Tibial artery (tissue), 4 donors: ENCODE data around the gene LHCGR.

Source experiments
- DNase-seq, 2 donors: peaks; one replicate each; pipeline ENCODE4 v3.0.0-alpha.2; 2019
- H3K27ac ChIP-seq, 2 donors: fragments of 200-600 bp; sonication (generic) in 1 of 2; 1 replicate in 1 of 2; 2 replicates in 1 of 2; pipeline ENCODE4 v1.5.1; 2018 to 2019; ENCODE audit warnings: mild to moderate bottlenecking in 1 of 2
- H3K27me3 ChIP-seq, 2 donors: fragments of 200-600 bp; sonication (generic) in 1 of 2; one replicate each; pipeline versions ENCODE4 v1.5.1 to v1.6.0; 2016 to 2019
- H3K36me3 ChIP-seq, 3 donors: fragments of 200-600 bp; sonication (generic) in 2 of 3; one replicate each; pipeline ENCODE4 v1.5.1; 2016 to 2019; ENCODE audit warnings: mild to moderate bottlenecking in 2 of 3
- H3K4me1 ChIP-seq, 4 donors: fragments of 200-600 bp; sonication (generic) in 2 of 4; 1 replicate in 3 of 4; 2 replicates in 1 of 4; pipeline ENCODE4 v1.5.1; 2016 to 2019
- H3K4me3 ChIP-seq, 2 donors: fragments of 200-600 bp; sonication (generic) in 1 of 2; 1 replicate in 1 of 2; 2 replicates in 1 of 2; pipeline ENCODE4 v1.5.1; 2018 to 2019; ENCODE audit warnings: mild to moderate bottlenecking in 2 of 2
- H3K9me3 ChIP-seq, 3 donors: fragments of 200-600 bp; sonication (generic) in 1 of 3; one replicate each; pipeline ENCODE4 v1.5.1; 2016 to 2019
- intact Hi-C: fragments of 100-400 bp; cut with DNase I; formaldehyde crosslinking; loops from one replicate; pipeline ENCODE4 v1.15.0; 2023; ENCODE audit warnings: low total_unique reads
- TF ChIP-seq, protein P1 (sequence below), 2 experiments: fragments of 200-600 bp in 1 of 2; fragments of 450-650 bp in 1 of 2; IDR thresholded peaks; one replicate each; pipeline ENCODE4 v1.5.1; 2017 to 2019; ENCODE audit warnings: antibody characterized with exemption in 2 of 2, mild to moderate bottlenecking in 1 of 2, moderate library complexity in 1 of 2

The LHCGR gene

DNA sequence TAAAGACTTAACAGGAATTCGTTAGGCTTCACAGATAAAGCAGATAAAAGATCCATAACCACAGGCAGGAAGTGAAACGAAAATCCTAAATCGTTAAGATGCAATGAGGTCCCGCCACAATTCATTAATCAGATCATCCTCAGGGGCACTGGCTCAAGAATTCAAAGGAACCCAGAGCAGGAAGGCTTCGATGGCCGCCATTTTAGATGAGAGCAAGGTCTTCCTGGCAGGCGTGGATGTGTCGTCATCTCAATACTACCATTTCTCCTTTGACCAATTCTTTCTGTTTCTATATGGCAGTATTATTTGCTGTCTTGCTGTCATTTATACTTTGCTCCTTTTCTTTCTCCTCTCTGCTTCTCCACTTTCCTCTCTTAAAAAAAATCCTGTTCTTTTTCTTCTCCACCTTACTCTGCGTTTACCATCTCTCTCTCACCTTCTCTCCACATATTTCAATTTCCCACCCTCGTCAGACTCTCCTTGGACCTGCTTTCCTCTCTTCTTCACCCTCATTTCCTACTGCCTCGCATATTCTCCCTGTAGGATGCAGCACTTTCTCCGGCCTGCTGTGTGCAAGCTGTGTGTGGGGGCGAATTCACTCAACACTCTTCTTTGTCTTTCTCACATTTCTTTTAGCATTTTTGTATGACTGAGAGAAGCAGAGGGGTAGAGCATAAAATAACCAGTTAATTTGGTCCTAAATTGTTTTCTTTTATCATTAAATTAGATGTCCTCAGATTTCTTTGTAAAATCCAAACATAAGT, 35.1 kb upstream of the LHCGR start:
- H3K4me1 ChIP-seq, result no peaks in the 10 kb centered on the region
- no peak for DNase-seq
- no peak overlapping the region for H3K4me3 ChIP-seq
- H3K9me3 ChIP-seq, result no peaks in the 10 kb centered on the region
- H3K27me3 ChIP-seq, result no peaks in the 10 kb centered on the region
- TF ChIP-seq, protein P1, sequence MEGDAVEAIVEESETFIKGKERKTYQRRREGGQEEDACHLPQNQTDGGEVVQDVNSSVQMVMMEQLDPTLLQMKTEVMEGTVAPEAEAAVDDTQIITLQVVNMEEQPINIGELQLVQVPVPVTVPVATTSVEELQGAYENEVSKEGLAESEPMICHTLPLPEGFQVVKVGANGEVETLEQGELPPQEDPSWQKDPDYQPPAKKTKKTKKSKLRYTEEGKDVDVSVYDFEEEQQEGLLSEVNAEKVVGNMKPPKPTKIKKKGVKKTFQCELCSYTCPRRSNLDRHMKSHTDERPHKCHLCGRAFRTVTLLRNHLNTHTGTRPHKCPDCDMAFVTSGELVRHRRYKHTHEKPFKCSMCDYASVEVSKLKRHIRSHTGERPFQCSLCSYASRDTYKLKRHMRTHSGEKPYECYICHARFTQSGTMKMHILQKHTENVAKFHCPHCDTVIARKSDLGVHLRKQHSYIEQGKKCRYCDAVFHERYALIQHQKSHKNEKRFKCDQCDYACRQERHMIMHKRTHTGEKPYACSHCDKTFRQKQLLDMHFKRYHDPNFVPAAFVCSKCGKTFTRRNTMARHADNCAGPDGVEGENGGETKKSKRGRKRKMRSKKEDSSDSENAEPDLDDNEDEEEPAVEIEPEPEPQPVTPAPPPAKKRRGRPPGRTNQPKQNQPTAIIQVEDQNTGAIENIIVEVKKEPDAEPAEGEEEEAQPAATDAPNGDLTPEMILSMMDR (IDR thresholded peaks at IDR 0.05), result no peak
- H3K36me3 ChIP-seq, result no peaks in the 10 kb centered on the region
- intact Hi-C loops, result no loop called here
- H3K27ac ChIP-seq, result no peak overlapping the region

DNA sequence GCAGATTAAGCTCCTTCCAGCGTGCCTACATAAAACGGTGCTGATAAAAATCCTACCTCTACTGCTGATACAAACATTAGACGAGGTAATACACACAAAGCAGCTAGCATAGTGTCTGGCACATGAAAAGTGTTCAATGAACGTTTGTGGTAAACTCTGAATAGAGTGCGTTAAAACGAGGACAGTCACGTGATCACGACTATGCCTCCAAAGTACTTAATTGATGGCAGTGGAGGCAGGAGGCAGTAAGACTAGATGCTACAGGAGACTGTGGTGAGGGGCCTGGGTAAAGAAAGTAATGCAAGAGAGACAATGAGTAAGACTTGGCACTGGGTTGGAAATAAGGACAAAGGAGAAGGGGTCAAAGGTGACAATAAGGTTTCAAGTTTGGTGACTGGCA, 32.1 kb upstream of the LHCGR start:
- TF ChIP-seq, protein P1 (IDR thresholded peaks at IDR 0.05), result no peak
- Histone ChIP-seq H3K9me3 (no peaks in the 10 kb centered on the region), H3K4me1 (no peaks in the 10 kb centered on the region), H3K27me3 (no peaks in the 10 kb centered on the region), H3K27ac (no peak overlapping the region), H3K4me3 (no peak overlapping the region), H3K36me3 (no peaks in the 10 kb centered on the region)
- intact Hi-C loops, result no loop called here
- DNase-seq, result no peak

DNA sequence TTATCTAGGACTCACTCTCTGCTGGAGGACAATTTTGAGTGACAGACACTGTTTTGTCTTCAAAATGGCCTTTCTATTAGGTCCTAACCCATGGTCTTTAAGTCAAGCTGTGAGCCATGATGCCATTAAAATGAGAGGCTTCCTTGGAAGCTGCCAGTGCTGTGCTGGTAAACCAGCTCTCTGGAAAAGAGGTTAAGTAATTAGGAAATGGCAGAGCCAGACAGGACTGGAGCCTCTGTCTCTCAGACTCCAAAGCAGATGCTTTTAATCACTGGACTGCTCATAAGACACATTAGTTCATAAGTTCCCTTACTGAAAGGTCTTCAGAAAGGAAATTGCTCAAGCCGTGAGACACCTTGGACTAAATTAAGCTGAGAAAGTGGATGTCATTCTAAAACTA, 25.8 kb upstream of the LHCGR start:
- H3K27me3 ChIP-seq, result no peaks in the 10 kb centered on the region
- intact Hi-C loops, result no loop called here
- no peaks in the 10 kb centered on the region for H3K4me1 ChIP-seq
- H3K36me3 ChIP-seq, result no peaks in the 10 kb centered on the region
- TF ChIP-seq, protein P1 (IDR thresholded peaks at IDR 0.05), result no peak
- no peak overlapping the region for H3K27ac ChIP-seq
- H3K4me3 ChIP-seq, result no peak overlapping the region
- DNase-seq, result no peak
- H3K9me3 ChIP-seq, result no peaks in the 10 kb centered on the region

DNA sequence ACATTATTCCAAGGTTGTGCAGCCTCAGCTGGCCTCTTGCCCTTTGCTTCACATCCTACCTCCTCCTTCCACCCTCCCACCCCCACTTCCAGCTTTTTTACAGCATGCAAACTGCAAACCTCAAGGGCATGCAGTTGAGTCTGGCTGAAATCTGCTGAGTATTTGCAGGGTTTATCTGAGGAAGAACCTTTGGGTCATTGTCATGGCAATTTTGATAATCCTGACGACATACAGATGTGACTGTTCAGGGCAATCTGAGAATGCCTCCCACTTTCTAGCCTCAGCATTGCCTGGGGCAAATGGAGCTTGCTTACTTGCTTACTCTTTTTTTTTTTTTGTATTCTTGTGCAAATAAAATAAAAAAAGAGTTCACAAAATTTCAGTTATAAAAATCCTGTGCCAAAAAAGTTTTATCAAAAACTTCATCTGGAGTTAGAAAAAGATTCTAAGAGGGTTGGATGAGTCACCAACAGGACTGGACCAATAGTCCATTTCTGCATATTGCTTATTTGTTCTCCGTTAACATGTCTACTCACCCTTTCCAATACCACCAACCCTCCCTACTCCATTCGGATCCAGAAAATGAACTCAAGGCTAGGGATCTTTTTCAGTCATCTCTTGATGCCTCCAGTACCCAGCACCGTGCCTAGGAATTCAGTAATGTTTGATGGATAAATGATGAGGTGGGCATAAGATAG, 23.6 kb upstream of the LHCGR start:
- TF ChIP-seq, protein P1 (IDR thresholded peaks at IDR 0.05), result no peak
- Histone ChIP-seq H3K36me3 (no peaks in the 10 kb centered on the region), H3K4me1 (no peaks in the 10 kb centered on the region)

DNA sequence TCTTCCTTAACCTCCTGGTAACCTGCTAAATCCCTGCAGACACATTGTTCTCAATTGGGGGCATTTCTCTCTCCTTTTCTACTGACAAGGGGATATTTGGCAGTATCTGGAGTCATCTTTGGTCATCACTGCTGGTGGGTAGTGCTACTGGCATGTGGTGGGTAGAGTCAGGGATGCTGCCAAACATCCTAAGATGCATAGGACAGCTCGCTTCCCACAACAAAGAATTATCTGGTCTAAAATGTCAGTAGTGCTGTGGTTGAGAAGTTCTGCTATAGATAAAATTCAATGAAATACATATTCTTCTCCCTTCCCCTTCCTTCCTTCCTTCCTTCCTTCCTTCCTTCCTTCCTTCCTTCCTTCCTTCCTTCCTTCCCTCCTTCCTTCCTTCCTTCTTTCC, 18.7 kb upstream of the LHCGR start:
- Histone ChIP-seq H3K27ac (no peak overlapping the region), H3K4me3 (no peak overlapping the region), H3K9me3 (no peaks in the 10 kb centered on the region), H3K27me3 (no peaks in the 10 kb centered on the region), H3K36me3 (no peaks in the 10 kb centered on the region), H3K4me1 (no peaks in the 10 kb centered on the region)
- no peak for DNase-seq
- TF ChIP-seq, protein P1 (IDR thresholded peaks at IDR 0.05), result no peak
- intact Hi-C loops, result no loop called here

More for the DNA sequence above, 23.6 kb upstream of the LHCGR start:
- Histone ChIP-seq H3K4me3 (no peak overlapping the region), H3K27me3 (no peaks in the 10 kb centered on the region), H3K27ac (no peak overlapping the region), H3K9me3 (no peaks in the 10 kb centered on the region)
- no peak for DNase-seq
- intact Hi-C loops, result no loop called here
